Stomach (tissue), 9 donors: ENCODE data around the gene LRP10. TPM values are rescaled to one million over a fixed set of nuclear protein-coding genes. Genes with fewer than 3 reads are reported as not detected.

ENCODE experiments used
- DNase-seq, 2 donors: peaks; one replicate each; pipeline versions ENCODE4 v3.0.0 to v3.0.0-alpha.2; 2013 to 2019
- H3K27ac ChIP-seq, 5 donors: fragments of 200-600 bp in 4 of 5; sonication (generic) in 4 of 5; one replicate each; pipeline ENCODE4 v1.5.1; 2013 to 2019; ENCODE audit warnings: mild to moderate bottlenecking in 1 of 5, moderate library complexity in 1 of 5
- H3K27me3 ChIP-seq, 3 donors: fragments of 200-600 bp; sonication (generic); one replicate each; pipeline ENCODE4 v1.5.1; 2017 to 2019; ENCODE audit warnings: mixed run types in 1 of 3
- H3K36me3 ChIP-seq, 4 donors: fragments of 200-600 bp; sonication (generic); 1 replicate in 3 of 4; 2 replicates in 1 of 4; pipeline ENCODE4 v1.5.1; 2016 to 2019
- H3K4me1 ChIP-seq, 4 donors: fragments of 200-600 bp; sonication (generic); one replicate each; pipeline ENCODE4 v1.5.1; 2016 to 2019
- H3K4me3 ChIP-seq, 4 donors: fragments of 200-600 bp; sonication (generic) in 3 of 4; one replicate each; pipeline ENCODE4 v1.5.1; 2016 to 2019; ENCODE audit warnings: mild to moderate bottlenecking in 1 of 4
- H3K9me3 ChIP-seq, 4 donors: fragments of 200-600 bp; sonication (generic); one replicate each; pipeline ENCODE4 v1.5.1; 2016 to 2019
- EP300 ChIP-seq: sonication (generic); formaldehyde crosslinking; IDR thresholded peaks from one replicate; pipeline ENCODE4 v1.6.1; 2017; ENCODE audit warnings: antibody characterized with exemption
- POLR2A ChIP-seq, 4 donors: fragments of 450-650 bp; IDR thresholded peaks; one replicate each; pipeline ENCODE4 v1.6.1; 2016; ENCODE audit warnings: antibody characterized with exemption in 4 of 4, control low read depth in 2 of 4, mild to moderate bottlenecking in 1 of 4, moderate library complexity in 1 of 4
- POLR2AphosphoS5 ChIP-seq, 3 donors: sonication (generic); formaldehyde crosslinking; IDR thresholded peaks; one replicate each; pipeline ENCODE4 v1.6.1; 2016; ENCODE audit warnings: antibody characterized with exemption in 3 of 3
- WGBS, 5 donors: extraction: QIAGEN DNeasy Blood & Tissue Kit in 3 of 5; methylation state at CpG; one replicate each; pipeline versions ENCODE4 v1.1.5 to v1.1.7; 2013 to 2018; 5-methylcytosine and 5-hydroxymethylcytosine counted together
- intact Hi-C: fragments of 100-400 bp; cut with DNase I; formaldehyde crosslinking; loops from one replicate; pipeline ENCODE4 v1.15.1; 2023; ENCODE audit warnings: low total_unique reads
- polyA plus RNA-seq, 3 donors: library from polyadenylated mRNA; stranded (reverse); fragments of 200-250 nt; gene quantifications; one replicate each; pipeline ENCODE4 v1.2.3, GENCODE V29; 2013
- total RNA-seq, 5 donors: library from RNA; depleted of rRNA; stranded (reverse); fragments of >200 nt; gene quantifications; one replicate each; pipeline versions ENCODE4 v1.1.0 to v1.2.3, GENCODE V29; 2014 to 2016
- TF ChIP-seq, protein P1 (sequence below), 7 experiments: fragments of 450-650 bp in 4 of 7; fragments of 200-600 bp in 3 of 7; sonication (generic) in 3 of 7; IDR thresholded peaks; one replicate each; pipeline ENCODE4 v1.5.1; 2016 to 2019; ENCODE audit warnings: antibody characterized with exemption in 7 of 7, control low read depth in 2 of 7, mild to moderate bottlenecking in 1 of 7
- donor health status: healthy with polysubstance abuse.
- donor health status: Bipolar disorder and iron deficiency.
- donor health status: healthy.

LRP10 gene
- total and polyA plus RNA-seq, 8 donors: 25.1 to 277 (median 63.6) TPM

DNA sequence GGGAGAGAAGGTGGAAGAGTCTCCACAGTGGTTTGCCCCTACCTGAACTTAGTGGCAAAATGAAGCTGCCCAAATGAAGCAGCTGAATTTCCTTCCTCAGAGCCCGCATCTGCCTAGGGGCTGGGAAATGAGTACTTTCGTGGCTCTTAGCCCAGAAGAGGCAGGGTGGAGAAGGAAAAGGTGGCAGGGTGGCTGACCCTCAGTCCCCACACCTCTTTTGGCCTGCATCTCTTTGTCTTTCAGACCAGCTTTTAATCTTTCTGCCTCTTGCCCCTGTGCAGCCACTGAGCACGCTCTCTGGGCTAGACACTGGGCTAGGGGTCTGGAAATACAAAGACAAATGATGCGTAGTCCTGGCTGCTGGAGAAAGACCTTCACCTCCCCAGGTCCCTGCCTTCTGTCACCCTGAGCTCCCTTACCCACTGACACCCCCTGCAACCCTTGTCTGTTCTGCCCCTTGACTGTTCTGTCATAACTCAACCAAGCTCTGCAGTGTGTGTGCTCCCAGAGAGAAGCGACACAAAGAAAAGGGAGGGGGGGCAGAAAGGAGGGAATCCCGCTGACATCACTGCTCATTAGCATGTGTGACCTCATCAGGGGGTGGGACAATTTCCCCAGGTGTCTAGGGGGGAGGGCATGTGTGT is 11.1 kb downstream of the LRP10 start:
- DNase-seq: peak; percentile 50 to 90
- Histone ChIP-seq H3K4me3 (no peak overlapping the region), H3K4me1 (peaks cover 19 to 41% (median 37%) of the 10 kb centered on the region in 4 donors), H3K27me3 (no peaks in the 10 kb centered on the region), H3K36me3 (peaks cover 13 to 26% (median 24%) of the 10 kb centered on the region in 4 donors), H3K27ac (peak overlapping the region in 2 of 5 donors; percentile 25 to 29), H3K9me3 (no peaks in the 10 kb centered on the region)
- 10 to 20% (median 15%) methylated on average over 6 of the region's 6 CpGs for WGBS, 5 donors
- TF ChIP-seq, protein P1, sequence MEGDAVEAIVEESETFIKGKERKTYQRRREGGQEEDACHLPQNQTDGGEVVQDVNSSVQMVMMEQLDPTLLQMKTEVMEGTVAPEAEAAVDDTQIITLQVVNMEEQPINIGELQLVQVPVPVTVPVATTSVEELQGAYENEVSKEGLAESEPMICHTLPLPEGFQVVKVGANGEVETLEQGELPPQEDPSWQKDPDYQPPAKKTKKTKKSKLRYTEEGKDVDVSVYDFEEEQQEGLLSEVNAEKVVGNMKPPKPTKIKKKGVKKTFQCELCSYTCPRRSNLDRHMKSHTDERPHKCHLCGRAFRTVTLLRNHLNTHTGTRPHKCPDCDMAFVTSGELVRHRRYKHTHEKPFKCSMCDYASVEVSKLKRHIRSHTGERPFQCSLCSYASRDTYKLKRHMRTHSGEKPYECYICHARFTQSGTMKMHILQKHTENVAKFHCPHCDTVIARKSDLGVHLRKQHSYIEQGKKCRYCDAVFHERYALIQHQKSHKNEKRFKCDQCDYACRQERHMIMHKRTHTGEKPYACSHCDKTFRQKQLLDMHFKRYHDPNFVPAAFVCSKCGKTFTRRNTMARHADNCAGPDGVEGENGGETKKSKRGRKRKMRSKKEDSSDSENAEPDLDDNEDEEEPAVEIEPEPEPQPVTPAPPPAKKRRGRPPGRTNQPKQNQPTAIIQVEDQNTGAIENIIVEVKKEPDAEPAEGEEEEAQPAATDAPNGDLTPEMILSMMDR (IDR thresholded peaks at IDR 0.05): no peak
- no peak for TF ChIP-seq EP300
- no peak for TF ChIP-seq POLR2AphosphoS5 (IDR thresholded peaks at IDR 0.05)
- TF ChIP-seq POLR2A (IDR thresholded peaks at IDR 0.05): no peak
- intact Hi-C loops: no loop called here

DNA sequence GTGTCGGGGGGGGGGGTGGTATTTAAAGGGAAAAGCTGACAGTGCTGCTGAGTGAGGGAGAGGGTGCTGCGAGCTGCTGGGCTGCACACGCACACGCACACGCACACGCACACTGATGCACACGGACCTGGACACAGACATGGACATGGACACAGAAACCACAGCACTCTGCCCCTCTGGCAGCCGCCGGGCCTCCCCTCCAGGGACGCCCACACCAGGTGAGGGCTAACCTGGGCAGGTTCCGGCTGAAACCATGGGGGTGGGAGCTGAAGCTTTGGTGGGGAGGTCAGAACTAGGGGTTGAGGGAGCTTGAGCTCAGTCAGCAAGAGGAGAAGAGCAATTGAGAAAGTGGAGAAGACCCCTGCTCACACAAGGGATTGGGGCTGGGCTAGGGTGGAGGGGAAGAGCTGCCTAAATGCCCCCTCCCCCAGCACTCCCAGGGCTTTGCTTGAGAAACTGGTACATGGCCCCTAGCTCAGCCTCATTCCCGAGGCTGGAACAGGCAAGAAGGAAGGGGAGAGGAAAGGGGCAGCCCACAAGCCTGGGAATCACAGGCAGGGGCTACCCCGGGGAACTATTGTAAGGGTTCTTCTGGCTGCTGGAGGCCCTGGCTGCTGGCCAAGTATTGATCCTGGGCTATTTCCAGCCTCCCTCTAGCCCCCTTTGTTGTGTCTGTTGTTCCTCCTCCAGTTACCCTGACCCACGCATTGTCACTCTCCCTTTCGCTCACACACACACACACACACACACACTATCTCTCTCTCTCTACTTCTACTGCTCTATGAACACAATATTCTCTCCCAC is 11.8 kb downstream of the LRP10 start, which contains the start of gene REM2:
TSS of gene REM2 (plus strand) at position 50 of the 804 bp plus-strand sequence. CDS start at position 116, 66 bp downstream.
- peak in 1 of 2 donors; percentile 61 for DNase-seq
- Histone ChIP-seq H3K27ac (peak within 1 kb of the TSS in 2 of 5 donors; percentile 25 to 29), H3K4me3 (no peak within 1 kb of the TSS), H3K4me1 (peaks cover 24 to 49% (median 44%) of the 10 kb centered on the region in 4 donors), H3K36me3 (peaks cover 6 to 19% (median 17%) of the 10 kb centered on the region in 4 donors), H3K9me3 (no peaks in the 10 kb centered on the region), H3K27me3 (no peaks in the 10 kb centered on the region)
- intact Hi-C loops: no loop called here
- WGBS, 5 donors: 23 to 34% (median 29%) methylated on average over 9 to 15 of the region's 15 CpGs
- TF ChIP-seq POLR2AphosphoS5 (IDR thresholded peaks at IDR 0.05) (no peak), EP300 (no peak), POLR2A (IDR thresholded peaks at IDR 0.05) (no peak)
- TF ChIP-seq, protein P1 (IDR thresholded peaks at IDR 0.05): no peak

GRCh38 chr14:22884076-22884737 is 12.7 kb downstream of the LRP10 start:
- Histone ChIP-seq H3K27ac (no peak overlapping the region), H3K4me3 (no peak overlapping the region), H3K4me1 (peaks cover 24 to 52% (median 46%) of the 10 kb centered on the region in 4 donors), H3K36me3 (peaks cover 0 to 11% (median 9%) of the 10 kb centered on the region in 4 donors), H3K27me3 (no peaks in the 10 kb centered on the region), H3K9me3 (no peaks in the 10 kb centered on the region)
- intact Hi-C loops: no loop called here
- TF ChIP-seq, protein P1 (IDR thresholded peaks at IDR 0.05): no peak
- TF ChIP-seq POLR2A (IDR thresholded peaks at IDR 0.05) (no peak), POLR2AphosphoS5 (IDR thresholded peaks at IDR 0.05) (no peak), EP300 (no peak)
- WGBS, 5 donors: 82 to 90% (median 86%) methylated on average over 6 to 7 of the region's 7 CpGs
- DNase-seq: no peak
